ENCODE data around the gene TSPEAR. TPM values are rescaled to one million over a fixed set of nuclear protein-coding genes. Genes with fewer than 3 reads are reported as not detected.
"Not testable (repeated sequence)": the region's sequence is repeated elsewhere in the genome, so short reads cannot be mapped to it uniquely, and the experiment has no call there.

TSPEAR gene
- total RNA-seq, 4 donors from 2014 or later, result 0.19 TPM; not detected in 3

DNA sequence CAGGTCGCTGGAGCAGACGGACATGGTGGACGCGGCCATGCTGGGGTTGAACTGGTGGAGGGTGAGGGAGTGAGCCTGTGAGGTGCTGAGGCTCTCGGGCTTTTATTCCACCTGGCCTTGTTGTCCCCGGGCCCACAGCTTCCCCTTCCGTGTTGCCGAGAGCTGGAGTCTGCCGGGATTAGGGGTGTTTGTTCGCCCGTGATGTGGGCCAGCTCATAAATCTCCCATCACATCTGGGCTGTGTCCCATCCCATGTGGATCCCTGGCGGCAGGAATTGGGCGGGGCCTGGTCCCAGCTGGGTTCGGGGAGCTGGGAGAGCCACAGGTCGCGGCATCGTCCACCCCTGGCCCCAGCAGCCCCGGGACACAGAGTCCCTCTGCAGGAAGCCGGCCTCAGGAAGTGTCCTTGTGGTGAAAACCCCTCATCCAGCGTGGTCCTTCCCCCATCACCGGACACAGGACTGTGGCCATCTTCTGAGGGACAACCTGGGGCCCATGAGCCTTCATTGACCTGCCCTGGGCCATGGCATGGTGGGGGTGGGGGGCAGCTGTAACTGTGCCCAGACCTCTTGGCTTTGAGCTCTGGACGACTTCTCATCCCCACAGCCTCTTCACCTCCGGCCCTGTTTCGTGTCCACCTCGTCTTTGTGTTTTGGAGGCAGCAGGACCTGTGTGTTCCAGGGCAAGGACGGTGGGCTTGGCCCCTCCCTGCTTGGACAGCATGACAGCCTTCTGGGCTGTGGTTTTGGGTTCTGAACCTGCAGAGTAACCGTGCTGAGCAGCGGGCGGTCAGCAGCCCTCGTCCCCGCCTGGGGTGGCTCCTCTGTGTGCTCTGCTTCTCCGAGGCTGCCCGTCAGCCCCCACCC is 118.7 kb downstream of the TSPEAR start, which contains the start of gene KRTAP10-6:
Gene KRTAP10-6, minus strand, starts transcription at position 60 of the 866 bp plus-strand sequence. Its CDS starts 21 bp downstream, at position 39.
- no peak for ATAC-seq (ENCODE audit: low FRiP score)
- no peak for DNase-seq (ENCODE audit: low spot score)
- TF ChIP-seq, protein P1, sequence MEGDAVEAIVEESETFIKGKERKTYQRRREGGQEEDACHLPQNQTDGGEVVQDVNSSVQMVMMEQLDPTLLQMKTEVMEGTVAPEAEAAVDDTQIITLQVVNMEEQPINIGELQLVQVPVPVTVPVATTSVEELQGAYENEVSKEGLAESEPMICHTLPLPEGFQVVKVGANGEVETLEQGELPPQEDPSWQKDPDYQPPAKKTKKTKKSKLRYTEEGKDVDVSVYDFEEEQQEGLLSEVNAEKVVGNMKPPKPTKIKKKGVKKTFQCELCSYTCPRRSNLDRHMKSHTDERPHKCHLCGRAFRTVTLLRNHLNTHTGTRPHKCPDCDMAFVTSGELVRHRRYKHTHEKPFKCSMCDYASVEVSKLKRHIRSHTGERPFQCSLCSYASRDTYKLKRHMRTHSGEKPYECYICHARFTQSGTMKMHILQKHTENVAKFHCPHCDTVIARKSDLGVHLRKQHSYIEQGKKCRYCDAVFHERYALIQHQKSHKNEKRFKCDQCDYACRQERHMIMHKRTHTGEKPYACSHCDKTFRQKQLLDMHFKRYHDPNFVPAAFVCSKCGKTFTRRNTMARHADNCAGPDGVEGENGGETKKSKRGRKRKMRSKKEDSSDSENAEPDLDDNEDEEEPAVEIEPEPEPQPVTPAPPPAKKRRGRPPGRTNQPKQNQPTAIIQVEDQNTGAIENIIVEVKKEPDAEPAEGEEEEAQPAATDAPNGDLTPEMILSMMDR (IDR thresholded peaks at IDR 0.05), result no peak

DNA sequence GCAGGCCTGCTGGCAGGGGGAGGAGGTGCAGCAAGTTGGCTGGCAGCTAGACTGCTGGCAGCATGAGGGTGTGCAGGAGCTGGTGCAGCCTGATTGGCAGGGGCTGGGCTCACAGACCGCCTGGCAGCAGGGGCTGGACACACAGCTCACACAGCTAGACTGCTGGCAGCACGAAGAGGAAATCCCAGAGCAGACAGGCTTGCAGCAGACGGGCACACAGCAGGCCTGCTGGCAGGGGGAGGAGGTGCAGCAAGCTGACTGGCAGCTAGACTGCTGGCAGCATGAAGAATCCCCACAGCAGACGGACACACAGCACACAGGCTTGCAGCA is 119.6 kb downstream of the TSPEAR start:
- DNase-seq (ENCODE audit: low spot score); ATAC-seq (ENCODE audit: low FRiP score): not testable (repeated sequence)

DNA sequence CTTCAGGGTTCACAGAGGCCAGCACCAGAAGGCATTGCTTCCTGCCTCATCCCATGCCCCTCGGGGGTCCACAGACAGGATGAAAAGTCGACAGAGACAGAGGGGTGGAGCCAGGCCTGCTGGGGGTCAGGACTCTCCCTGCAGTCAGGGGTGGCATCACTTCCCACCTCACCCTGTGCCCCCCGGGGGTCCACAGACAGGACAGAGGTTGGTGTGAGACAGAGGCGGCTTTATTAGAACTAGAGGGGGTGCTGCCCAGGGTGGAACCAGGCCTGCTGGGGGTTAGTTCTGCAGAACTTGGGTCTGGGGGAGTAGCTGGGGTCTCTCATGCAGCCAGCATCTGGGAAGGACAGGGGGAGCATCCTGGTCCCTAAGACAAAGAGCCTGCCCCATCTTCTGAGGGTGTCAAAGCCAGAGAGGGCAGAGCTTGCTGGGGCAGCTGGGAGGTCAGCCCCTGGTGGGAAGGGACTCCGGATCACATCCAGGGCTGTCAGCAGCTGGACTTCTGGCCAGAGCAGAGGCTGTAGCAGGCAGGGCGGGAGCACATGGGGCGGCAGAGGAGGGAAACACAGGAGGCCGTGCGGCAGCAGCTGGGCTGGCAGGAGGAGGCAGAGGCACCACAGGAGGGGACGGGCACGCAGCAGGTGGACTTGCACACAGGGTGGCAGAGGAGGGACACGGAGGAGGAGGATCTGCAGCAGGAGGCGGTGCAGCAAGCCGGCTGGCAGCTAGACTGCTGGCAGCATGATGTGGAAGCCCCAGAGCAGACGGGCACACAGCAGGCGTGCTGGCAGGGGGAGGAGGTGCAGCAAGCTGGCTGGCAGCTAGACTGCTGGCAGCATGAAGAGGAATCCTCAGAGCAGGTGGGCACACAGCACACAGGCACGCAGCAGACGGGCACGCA is 120.2 kb downstream of the TSPEAR start:
- not testable (repeated sequence) for DNase-seq (ENCODE audit: low spot score); ATAC-seq (ENCODE audit: low FRiP score)

DNA sequence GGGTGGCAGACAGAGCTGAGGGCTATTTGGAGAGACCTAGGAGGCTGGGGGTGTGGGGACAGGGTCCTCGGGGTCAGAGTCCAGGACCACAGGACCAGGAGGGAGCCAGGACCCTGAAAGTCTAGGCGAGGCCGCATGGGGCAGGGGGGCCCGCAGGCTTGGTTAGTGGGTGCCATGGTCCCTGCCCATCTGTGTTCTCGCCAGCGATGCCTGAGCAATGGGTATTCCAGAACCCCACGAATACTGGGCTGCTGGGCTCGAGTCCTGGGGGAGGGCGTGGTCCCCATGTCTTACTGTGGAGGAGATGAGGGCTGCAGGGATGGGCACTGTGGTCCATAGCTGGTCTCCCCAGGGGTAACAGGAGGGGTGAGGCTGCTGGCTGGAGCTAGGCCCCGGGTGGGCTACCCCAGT is 121.1 kb downstream of the TSPEAR start:
- DNase-seq (ENCODE audit: low spot score), result no peak

DNA sequence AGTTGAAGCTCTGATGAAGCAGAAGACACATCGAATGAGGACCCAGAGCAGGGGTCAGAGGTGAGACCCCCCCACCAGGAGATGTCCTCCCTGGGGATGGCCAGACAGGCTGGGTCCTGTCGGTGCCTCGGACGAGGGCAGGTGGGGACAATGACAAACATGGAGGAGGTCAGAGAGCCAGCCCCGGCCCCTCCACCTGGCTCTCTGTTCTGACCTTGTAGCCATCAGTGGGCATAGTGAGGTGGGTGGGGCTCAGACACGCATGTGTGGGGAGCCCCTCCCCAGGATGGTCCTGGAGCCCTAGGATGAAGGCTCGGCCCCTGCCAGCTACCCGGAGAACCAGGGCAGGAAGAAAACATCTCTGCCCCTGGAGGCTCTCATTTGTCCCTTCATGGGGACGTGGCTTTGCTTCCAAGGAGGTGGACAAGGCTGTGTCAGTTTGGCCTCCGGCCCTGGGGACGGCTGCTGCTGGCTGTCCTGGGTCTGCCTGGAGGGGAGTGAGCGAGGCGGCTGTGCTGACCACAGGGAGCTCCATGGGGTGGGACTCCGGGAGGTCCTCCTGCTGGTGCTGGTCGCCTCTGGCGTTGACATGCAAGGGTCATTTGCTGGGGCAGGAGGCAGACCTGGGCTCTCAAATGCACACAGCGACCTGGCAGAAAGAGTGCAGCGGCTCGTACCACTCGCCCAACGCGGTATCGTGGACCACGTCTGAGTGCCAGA is 121.6 kb downstream of the TSPEAR start:
- DNase-seq (ENCODE audit: low spot score), result no peak
- TF ChIP-seq, protein P1 (IDR thresholded peaks at IDR 0.05), result no peak
- no peak for ATAC-seq (ENCODE audit: low FRiP score)

More for the DNA sequence above, 121.1 kb downstream of the TSPEAR start:
- TF ChIP-seq, protein P1 (IDR thresholded peaks at IDR 0.05), result no peak
- no peak for ATAC-seq (ENCODE audit: low FRiP score)

DNA sequence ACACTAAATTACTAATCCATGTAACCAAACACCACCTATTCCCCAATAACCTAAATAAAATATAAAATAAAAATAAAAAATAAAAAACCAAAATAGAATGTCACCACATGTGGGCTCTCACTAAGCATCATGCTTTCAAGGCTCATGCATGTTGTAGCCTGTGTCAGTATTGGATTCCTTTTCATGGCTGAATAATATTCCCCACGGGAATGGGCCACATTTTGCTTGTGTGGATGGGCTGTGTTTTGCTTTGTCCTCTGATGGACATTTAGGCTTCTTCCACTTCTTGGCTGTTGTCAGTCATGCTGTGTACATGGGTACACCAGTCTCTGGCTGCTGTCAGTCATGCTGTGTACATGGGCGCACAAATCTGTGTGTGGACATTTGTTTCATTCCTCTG is 122.3 kb downstream of the TSPEAR start:
- ATAC-seq (ENCODE audit: low FRiP score) (no peak), DNase-seq (ENCODE audit: low spot score) (no peak)
- TF ChIP-seq, protein P1 (IDR thresholded peaks at IDR 0.05), result no peak

DNA sequence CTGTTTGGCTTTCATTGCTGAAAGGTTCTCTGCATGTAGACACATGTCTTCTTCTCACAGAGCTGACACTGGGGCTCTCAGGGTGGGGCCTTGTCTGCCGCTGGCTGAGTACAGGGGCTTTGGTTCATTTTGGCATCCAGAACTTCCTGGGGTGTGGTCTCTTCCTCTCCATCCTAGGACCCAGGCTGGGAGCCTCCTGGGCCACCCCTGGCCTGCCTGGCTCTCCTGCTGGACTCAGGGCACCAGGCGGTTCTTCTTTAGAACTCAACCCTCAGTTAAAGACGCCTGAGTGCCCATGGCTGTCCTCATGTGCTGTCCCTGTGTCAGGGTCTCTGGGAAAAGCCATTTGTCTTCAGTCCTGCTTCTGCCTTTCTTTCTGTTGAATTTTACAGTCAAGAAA is 125.5 kb downstream of the TSPEAR start:
- TF ChIP-seq, protein P1 (IDR thresholded peaks at IDR 0.05), result no peak
- ATAC-seq (ENCODE audit: low FRiP score) (no peak), DNase-seq (ENCODE audit: low spot score) (no peak)
